Hepatocyte (in vitro differentiated cells): ENCODE data around the gene COL4A1.

ENCODE experiments used
- CTCF ChIP-seq: fragments of 200-600 bp; sonication (generic); IDR thresholded peaks from 2 replicates; pipeline ENCODE4 v1.5.1; 2016; ENCODE audit warnings: antibody characterized with exemption, mild to moderate bottlenecking; ENCODE audit not compliant: poor library complexity
- EZH2 ChIP-seq: fragments of 200-600 bp; sonication (generic); IDR thresholded peaks from 2 replicates; pipeline ENCODE4 v1.6.1; 2016; ENCODE audit warnings: antibody characterized with exemption, mild to moderate bottlenecking, borderline replicate concordance
- EZH2phosphoT487 ChIP-seq: fragments of 200-600 bp; sonication (generic); IDR thresholded peaks from one replicate; pipeline ENCODE4 v1.6.1; 2018; ENCODE audit warnings: antibody characterized with exemption, mild to moderate bottlenecking, low read depth, moderate library complexity; ENCODE audit not compliant: unreplicated experiment, severe bottlenecking

GRCh38 chr13:110317093-110317492 lies 10.1 kb upstream of the COL4A1 start:
- TF ChIP-seq EZH2, result no peak
- no peak for TF ChIP-seq EZH2phosphoT487
- no peak for TF ChIP-seq CTCF
